Keratinocyte (primary cell): Measurements from ENCODE around the gene RPEL1. TPM values are rescaled to one million over a fixed set of nuclear protein-coding genes. Genes with fewer than 3 reads are reported as not detected.

Experiments used
- DNase-seq: peaks from one replicate; pipeline ENCODE4 v3.0.0-alpha.2; 2011; ENCODE audit warnings: low read depth, missing footprints, low spot score
- FAIRE-seq: peaks from 2 replicates; lab custom pipeline; 2011; peaks lifted over from hg19 to GRCh38; lab: Jason Lieb, UNC
- H2AFZ ChIP-seq: 2 replicates; pipeline ENCODE4 v1.6.0; 2012; ENCODE audit warnings: low read length, control low read depth, inconsistent platforms; ENCODE audit not compliant: control insufficient read depth
- H3K27ac ChIP-seq: 2 replicates; pipeline ENCODE4 v1.5.1; 2011; ENCODE audit warnings: low read length; ENCODE audit not compliant: control insufficient read depth, insufficient read depth
- H3K27me3 ChIP-seq: 3 replicates; pipeline ENCODE4 v1.6.0; 2011; ENCODE audit warnings: low read length; ENCODE audit not compliant: control insufficient read depth, insufficient read depth; ENCODE audit errors: extremely low read depth
- H3K36me3 ChIP-seq, 2 experiments: 2 replicates in 1 of 2; 3 replicates in 1 of 2; pipeline ENCODE4 v1.5.1; 2011; ENCODE audit warnings: low read length in 2 of 2, mild to moderate bottlenecking in 1 of 2; ENCODE audit not compliant: control insufficient read depth in 2 of 2, insufficient read depth in 2 of 2; ENCODE audit errors: extremely low read depth in 1 of 2
- H3K4me1 ChIP-seq: 3 replicates; pipeline ENCODE4 v1.5.1; 2011; ENCODE audit warnings: low read length; ENCODE audit not compliant: control insufficient read depth, insufficient read depth; ENCODE audit errors: extremely low read depth
- H3K4me2 ChIP-seq: 3 replicates; pipeline ENCODE4 v1.6.0; 2011; ENCODE audit warnings: low read depth, low read length; ENCODE audit not compliant: control insufficient read depth, insufficient read depth; ENCODE audit errors: extremely low read depth
- H3K4me3 ChIP-seq, 3 experiments: fragments of 200-600 bp in 1 of 3; sonication (generic) in 1 of 3; 2 replicates in 2 of 3; 3 replicates in 1 of 3; pipeline ENCODE4 v1.5.1; 2011 to 2016; ENCODE audit warnings: low read length in 3 of 3, mild to moderate bottlenecking in 3 of 3, control low read depth in 2 of 3, inconsistent platforms in 1 of 3, low read depth in 1 of 3, mixed read lengths in 1 of 3, mixed run types in 1 of 3, moderate library complexity in 1 of 3; ENCODE audit not compliant: control insufficient read depth in 2 of 3, insufficient read depth in 2 of 3; ENCODE audit errors: extremely low read depth in 1 of 3
- H3K79me2 ChIP-seq: 2 replicates; pipeline ENCODE4 v1.6.0; 2012; ENCODE audit warnings: low read length; ENCODE audit not compliant: control insufficient read depth, insufficient read depth
- H3K9ac ChIP-seq: 3 replicates; pipeline ENCODE4 v1.6.0; 2011; ENCODE audit warnings: low read length; ENCODE audit not compliant: control insufficient read depth, insufficient read depth; ENCODE audit errors: extremely low read depth
- H3K9me1 ChIP-seq: 3 replicates; pipeline ENCODE4 v1.6.0; 2011; ENCODE audit warnings: low read length; ENCODE audit not compliant: control insufficient read depth, insufficient read depth; ENCODE audit errors: extremely low read depth
- H3K9me3 ChIP-seq: 2 replicates; pipeline ENCODE4 v1.5.1; 2012; ENCODE audit warnings: low read depth, low read length; ENCODE audit not compliant: control insufficient read depth
- H4K20me1 ChIP-seq: 3 replicates; pipeline ENCODE4 v1.6.0; 2011; ENCODE audit warnings: low read length; ENCODE audit not compliant: control insufficient read depth, insufficient read depth; ENCODE audit errors: extremely low read depth
- CTCF ChIP-seq, 3 experiments: IDR thresholded peaks in 1 of 3; conservative IDR thresholded peaks in 1 of 3; optimal IDR thresholded peaks in 1 of 3; 2 replicates in 2 of 3; 3 replicates in 1 of 3; pipeline versions ENCODE3 to v1.5.1; 2011; ENCODE audit warnings: low read length in 3 of 3, mild to moderate bottlenecking in 3 of 3, moderate library complexity in 2 of 3, control low read depth in 1 of 3, inconsistent platforms in 1 of 3; ENCODE audit not compliant: insufficient read depth in 2 of 3; ENCODE audit errors: extremely low read depth in 1 of 3
- EZH2 ChIP-seq: IDR thresholded peaks from one replicate; pipeline ENCODE4 v1.6.1; 2012; ENCODE audit warnings: inconsistent platforms, mild to moderate bottlenecking, low read length, moderate library complexity
- dilution Hi-C: fragments of 300-500 bp; cut with MboI; formaldehyde crosslinking; loops from one replicate; pipeline ENCODE4 v1.7.0; 2020; ENCODE audit warnings: low sequenced_read_pairs; ENCODE audit not compliant: extremely low pct_ligation_motif_present
- polyA plus RNA-seq, 5 experiments: library from polyadenylated mRNA; depleted of rRNA in 3 of 5; stranded (reverse) in 3 of 5; stranded (forward) in 1 of 5; unstranded in 1 of 5; fragments of >200 nt; gene quantifications; 1 replicate in 1 of 5; 2 replicates in 3 of 5; 3 replicates in 1 of 5; pipeline versions ENCODE4 v1.2.1 to v1.2.3, GENCODE V29; 2011 to 2012; ENCODE audit warnings: missing spikeins in 2 of 5, low read depth in 1 of 5, low replicate concordance in 1 of 5

RPEL1 gene
- polyA plus RNA-seq, 1 donor (not counting 4 experiments of a cell fraction or from before 2014, with no cell fraction given): 0.04 TPM

- Histone ChIP-seq H3K9me1 (no peaks in the 10 kb centered on the region), H3K9ac (no peak overlapping the region), H4K20me1 (no peaks in the 10 kb centered on the region), H3K36me3 (no peaks in the 10 kb centered on the region), H3K27me3 (no peaks in the 10 kb centered on the region), H3K4me3 (no peak overlapping the region), H2AFZ (peak overlapping the region; percentile 41), H3K4me2 (peak overlapping the region; percentile 64), H3K4me1 (peaks cover 35% of the 10 kb centered on the region), H3K79me2 (no peaks in the 10 kb centered on the region), H3K9me3 (no peaks in the 10 kb centered on the region), H3K27ac (peak overlapping the region; percentile 76)
- DNase-seq (no peak), FAIRE-seq (peak; percentile 82)
- TF ChIP-seq CTCF (optimal IDR thresholded peaks at IDR 0.05 in 1 of 3, IDR thresholded peaks at IDR 0.05 in 1 of 3, conservative IDR thresholded peaks at IDR 0.05 in 1 of 3; ENCODE audit: extremely low read depth in 1 of 3, insufficient read depth in 2 of 3, low read length in 3 of 3) (no peak), EZH2 (no peak)
- dilution Hi-C loops: no loop called here
Measured at GRCh38 chr10:103231047-103231551, 14.6 kb upstream of the RPEL1 start.

GRCh38 chr10:103232131-103232673, 13.5 kb upstream of the RPEL1 start:
- no peak for DNase-seq
- peak; percentile 61 for FAIRE-seq
- H3K27ac ChIP-seq: peak overlapping the region; percentile 60
- H3K4me1 ChIP-seq: peaks cover 32% of the 10 kb centered on the region
- H3K9ac ChIP-seq: no peak overlapping the region
- TF ChIP-seq CTCF (optimal IDR thresholded peaks at IDR 0.05 in 1 of 3, IDR thresholded peaks at IDR 0.05 in 1 of 3, conservative IDR thresholded peaks at IDR 0.05 in 1 of 3; ENCODE audit: extremely low read depth in 1 of 3, insufficient read depth in 2 of 3, low read length in 3 of 3): no peak
- TF ChIP-seq EZH2: no peak
- H3K9me1 ChIP-seq: no peaks in the 10 kb centered on the region
- H4K20me1 ChIP-seq: no peaks in the 10 kb centered on the region
- peak overlapping the region; percentile 4 for H2AFZ ChIP-seq
- no peaks in the 10 kb centered on the region for H3K9me3 ChIP-seq
- H3K4me3 ChIP-seq: no peak overlapping the region
- H3K27me3 ChIP-seq: no peaks in the 10 kb centered on the region
- dilution Hi-C loops: no loop called here
- H3K36me3 ChIP-seq: no peaks in the 10 kb centered on the region
- no peaks in the 10 kb centered on the region for H3K79me2 ChIP-seq
- H3K4me2 ChIP-seq: peak overlapping the region; percentile 64
